LoVo (cell line): ENCODE results near the gene PCDHGB2.
"Not testable (repeated sequence)": the region's sequence is repeated elsewhere in the genome, so short reads cannot be mapped to it uniquely, and the experiment has no call there.

Experiments used
- DNase-seq: peaks from one replicate; pipeline ENCODE4 v3.0.0-alpha.2; 2016; ENCODE audit warnings: low spot score

The PCDHGB2 gene

GRCh38 chr5:141384471-141385267, 24.9 kb downstream of the PCDHGB2 start:
- no peak for DNase-seq

- not testable (repeated sequence) for DNase-seq
Measured at GRCh38 chr5:141387557-141388311, 27.9 kb downstream of the PCDHGB2 start, which contains the start of gene PCDHGB4. PCDHGB4 (plus strand) TSS chr5:141387698; CDS start chr5:141387885, 187 bp downstream.

- no peak for DNase-seq
Measured at GRCh38 chr5:141388661-141389060, 28.9 kb downstream of the PCDHGB2 start.

GRCh38 chr5:141389153-141390042, 29.6 kb downstream of the PCDHGB2 start:
- DNase-seq = no peak

GRCh38 chr5:141392429-141393198, 32.8 kb downstream of the PCDHGB2 start, which contains the start of gene PCDHGA8:
PCDHGA8 (plus strand) TSS chr5:141392633; CDS start chr5:141392814, 181 bp downstream.
- no peak for DNase-seq

- no peak for DNase-seq
Measured at GRCh38 chr5:141393267-141393666, 33.5 kb downstream of the PCDHGB2 start.

GRCh38 chr5:141394401-141395187, 34.8 kb downstream of the PCDHGB2 start:
- not testable (repeated sequence) for DNase-seq

GRCh38 chr5:141397756-141398551, 38.2 kb downstream of the PCDHGB2 start, which contains the start of gene PCDHGB5:
PCDHGB5 (plus strand) TSS chr5:141397947; CDS start chr5:141398128, 181 bp downstream.
- DNase-seq = not testable (repeated sequence)

GRCh38 chr5:141398608-141399007, 38.8 kb downstream of the PCDHGB2 start:
- DNase-seq = no peak

GRCh38 chr5:141399555-141400258, 39.9 kb downstream of the PCDHGB2 start:
- DNase-seq = no peak

GRCh38 chr5:141402553-141403243, 42.9 kb downstream of the PCDHGB2 start, which contains the start of gene PCDHGA9:
PCDHGA9 (plus strand) TSS chr5:141402778; CDS start chr5:141402953, 175 bp downstream.
- peak; percentile 29 for DNase-seq

GRCh38 chr5:141403387-141403786, 43.6 kb downstream of the PCDHGB2 start:
- no peak for DNase-seq

GRCh38 chr5:141407790-141408505, 48.2 kb downstream of the PCDHGB2 start, which contains the start of gene PCDHGB6:
PCDHGB6 (plus strand) TSS chr5:141408021; CDS start chr5:141408203, 182 bp downstream.
- DNase-seq = peak; percentile 25

GRCh38 chr5:141409598-141410306, 50.0 kb downstream of the PCDHGB2 start:
- DNase-seq = no peak

GRCh38 chr5:141411575-141411974, 51.8 kb downstream of the PCDHGB2 start:
- DNase-seq = no peak
